MM.1S (cell line): Measurements from ENCODE around the gene PTK7.

Experiments used
- EZH2 ChIP-seq: fragments of 300-600 bp; sonication (generic); optimal IDR thresholded peaks from 2 replicates; pipeline ENCODE3; 2017; ENCODE audit warnings: low read depth, mild to moderate bottlenecking, antibody characterized with exemption, low read length, mixed read lengths
- TF ChIP-seq, protein P1 (sequence below): fragments of 300-600 bp; sonication (generic); IDR thresholded peaks from 2 replicates; pipeline ENCODE4 v1.5.1; 2016; ENCODE audit warnings: antibody characterized with exemption, low read length, mixed read lengths

GRCh38 chr6:43032326-43032725 lies 43.8 kb upstream of the PTK7 start:
- TF ChIP-seq, protein P1, sequence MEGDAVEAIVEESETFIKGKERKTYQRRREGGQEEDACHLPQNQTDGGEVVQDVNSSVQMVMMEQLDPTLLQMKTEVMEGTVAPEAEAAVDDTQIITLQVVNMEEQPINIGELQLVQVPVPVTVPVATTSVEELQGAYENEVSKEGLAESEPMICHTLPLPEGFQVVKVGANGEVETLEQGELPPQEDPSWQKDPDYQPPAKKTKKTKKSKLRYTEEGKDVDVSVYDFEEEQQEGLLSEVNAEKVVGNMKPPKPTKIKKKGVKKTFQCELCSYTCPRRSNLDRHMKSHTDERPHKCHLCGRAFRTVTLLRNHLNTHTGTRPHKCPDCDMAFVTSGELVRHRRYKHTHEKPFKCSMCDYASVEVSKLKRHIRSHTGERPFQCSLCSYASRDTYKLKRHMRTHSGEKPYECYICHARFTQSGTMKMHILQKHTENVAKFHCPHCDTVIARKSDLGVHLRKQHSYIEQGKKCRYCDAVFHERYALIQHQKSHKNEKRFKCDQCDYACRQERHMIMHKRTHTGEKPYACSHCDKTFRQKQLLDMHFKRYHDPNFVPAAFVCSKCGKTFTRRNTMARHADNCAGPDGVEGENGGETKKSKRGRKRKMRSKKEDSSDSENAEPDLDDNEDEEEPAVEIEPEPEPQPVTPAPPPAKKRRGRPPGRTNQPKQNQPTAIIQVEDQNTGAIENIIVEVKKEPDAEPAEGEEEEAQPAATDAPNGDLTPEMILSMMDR, result no peak
- TF ChIP-seq EZH2, result no peak
